Prostate gland (tissue), 2 donors: ENCODE data around the gene EEF1AKMT3. TPM values are rescaled to one million over a fixed set of nuclear protein-coding genes. Genes with fewer than 3 reads are reported as not detected.
A peak's percentile ranks its signal among the peaks of the same experiment; 100 is the strongest.

Source experiments
- DNase-seq: peaks from one replicate; pipeline ENCODE4 v3.0.0-alpha.2; 2019; ENCODE audit warnings: low spot score
- H3K27ac ChIP-seq, 2 donors: fragments of 200-600 bp; sonication (generic); 2 replicates each; pipeline ENCODE4 v1.5.1; 2017 to 2019
- H3K27me3 ChIP-seq: fragments of 200-600 bp; sonication (generic); replicated peaks from 2 replicates; pipeline ENCODE4 v1.5.1; 2019; ENCODE audit not compliant: insufficient read depth
- H3K36me3 ChIP-seq, 2 donors: fragments of 200-600 bp; sonication (generic); 1 replicate in 1 of 2; 2 replicates in 1 of 2; pipeline versions ENCODE4 v1.5.1 to v1.8.1; 2017 to 2019
- H3K4me1 ChIP-seq: fragments of 200-600 bp; sonication (generic); replicated peaks from 2 replicates; pipeline ENCODE4 v1.5.1; 2019
- H3K4me3 ChIP-seq, 2 donors: fragments of 200-600 bp; sonication (generic); 2 replicates each; pipeline ENCODE4 v1.5.1; 2017 to 2019
- H3K9me3 ChIP-seq: fragments of 200-600 bp; sonication (generic); 2 replicates; pipeline ENCODE4 v1.5.1; 2017
- POLR2A ChIP-seq: fragments of 450-650 bp; IDR thresholded peaks from one replicate; pipeline ENCODE4 v1.6.1; 2016; ENCODE audit warnings: antibody characterized with exemption, mild to moderate bottlenecking
- POLR2AphosphoS5 ChIP-seq: sonication (generic); formaldehyde crosslinking; IDR thresholded peaks from one replicate; pipeline ENCODE4 v1.6.1; 2017; ENCODE audit warnings: antibody characterized with exemption
- WGBS: methylation state at CpG from one replicate; pipeline ENCODE4 v1.1.5; 2018; 5-methylcytosine and 5-hydroxymethylcytosine counted together
- intact Hi-C: fragments of 100-400 bp; cut with DNase I; formaldehyde crosslinking; loops from one replicate; pipeline ENCODE4 v1.14.2; 2022
- total RNA-seq, 2 donors: library from RNA; depleted of rRNA; stranded (reverse); fragments of >200 nt; gene quantifications; one replicate each; pipeline ENCODE4 v1.1.0, GENCODE V29; 2016
- TF ChIP-seq, protein P1 (sequence below), 4 experiments: fragments of 200-600 bp in 2 of 4; fragments of 450-650 bp in 2 of 4; sonication (generic) in 2 of 4; IDR thresholded peaks; 1 replicate in 3 of 4; 2 replicates in 1 of 4; pipeline ENCODE4 v1.5.1; 2016 to 2019; ENCODE audit warnings: antibody characterized with exemption in 4 of 4, mild to moderate bottlenecking in 2 of 4, moderate library complexity in 2 of 4

The EEF1AKMT3 gene
- total RNA-seq, 2 donors from 2014 or later, result 12.1 to 12.6 TPM

DNA sequence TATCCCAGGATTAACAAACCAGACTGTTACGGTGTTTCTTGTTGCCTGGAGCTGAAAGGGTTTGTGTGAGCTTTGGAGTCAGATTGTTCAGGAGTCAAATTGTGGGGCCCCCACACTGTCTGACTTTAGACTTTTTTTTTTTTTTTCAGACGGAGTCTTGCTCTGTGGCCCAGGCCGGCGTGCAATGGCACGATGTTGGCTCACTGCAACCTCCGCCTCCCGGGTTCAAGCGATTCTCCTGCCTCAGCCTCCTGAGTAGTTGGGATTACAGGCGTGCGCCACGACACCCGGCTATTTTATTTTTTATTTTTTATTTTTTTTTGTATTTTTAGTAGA, 11.0 kb downstream of the EEF1AKMT3 start:
- TF ChIP-seq, protein P1, sequence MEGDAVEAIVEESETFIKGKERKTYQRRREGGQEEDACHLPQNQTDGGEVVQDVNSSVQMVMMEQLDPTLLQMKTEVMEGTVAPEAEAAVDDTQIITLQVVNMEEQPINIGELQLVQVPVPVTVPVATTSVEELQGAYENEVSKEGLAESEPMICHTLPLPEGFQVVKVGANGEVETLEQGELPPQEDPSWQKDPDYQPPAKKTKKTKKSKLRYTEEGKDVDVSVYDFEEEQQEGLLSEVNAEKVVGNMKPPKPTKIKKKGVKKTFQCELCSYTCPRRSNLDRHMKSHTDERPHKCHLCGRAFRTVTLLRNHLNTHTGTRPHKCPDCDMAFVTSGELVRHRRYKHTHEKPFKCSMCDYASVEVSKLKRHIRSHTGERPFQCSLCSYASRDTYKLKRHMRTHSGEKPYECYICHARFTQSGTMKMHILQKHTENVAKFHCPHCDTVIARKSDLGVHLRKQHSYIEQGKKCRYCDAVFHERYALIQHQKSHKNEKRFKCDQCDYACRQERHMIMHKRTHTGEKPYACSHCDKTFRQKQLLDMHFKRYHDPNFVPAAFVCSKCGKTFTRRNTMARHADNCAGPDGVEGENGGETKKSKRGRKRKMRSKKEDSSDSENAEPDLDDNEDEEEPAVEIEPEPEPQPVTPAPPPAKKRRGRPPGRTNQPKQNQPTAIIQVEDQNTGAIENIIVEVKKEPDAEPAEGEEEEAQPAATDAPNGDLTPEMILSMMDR (IDR thresholded peaks at IDR 0.05), result no peak
- TF ChIP-seq POLR2A (no peak), POLR2AphosphoS5 (no peak)
- intact Hi-C loops, result loop anchor here (5.0 kb wide), 2 partner anchors 44 to 114 kb away; no protein-coding TSS in a partner anchor

DNA sequence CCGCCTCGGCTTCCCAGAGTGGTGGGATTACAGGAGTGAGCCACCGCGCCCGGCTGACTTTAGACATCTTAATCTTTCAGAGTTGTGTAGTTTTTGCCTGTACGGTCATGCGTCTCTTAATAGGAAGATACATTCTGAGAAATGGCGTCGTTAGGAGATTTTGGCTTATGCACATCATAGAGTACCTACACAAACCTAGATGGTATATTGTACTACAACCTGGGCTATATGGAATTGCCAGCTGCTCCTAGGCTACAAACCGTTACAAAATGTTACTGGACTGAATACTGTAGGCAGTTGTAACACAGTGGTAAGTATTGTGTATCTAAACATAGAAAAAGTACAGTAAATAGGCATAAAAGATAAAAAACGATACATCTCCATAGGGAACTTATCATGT, 11.4 kb downstream of the EEF1AKMT3 start:
- H3K36me3 ChIP-seq, result peaks cover 0 to 4% of the 10 kb centered on the region in 2 donors
- H3K27me3 ChIP-seq, result no peaks in the 10 kb centered on the region
- intact Hi-C loops, result loop anchor here (5.0 kb wide), 2 partner anchors 43 to 113 kb away; no protein-coding TSS in a partner anchor
- H3K9me3 ChIP-seq, result no peaks in the 10 kb centered on the region
- TF ChIP-seq POLR2A (no peak), POLR2AphosphoS5 (no peak)
- TF ChIP-seq, protein P1 (IDR thresholded peaks at IDR 0.05), result no peak
- DNase-seq, result no peak
- WGBS, result 94% methylated on average over 11 of the region's 11 CpGs
- no peak overlapping the region for H3K4me3 ChIP-seq
- no peak overlapping the region for H3K27ac ChIP-seq
- H3K4me1 ChIP-seq, result no peaks in the 10 kb centered on the region

More for the DNA sequence above, 11.0 kb downstream of the EEF1AKMT3 start:
- Histone ChIP-seq H3K27ac (no peak overlapping the region), H3K27me3 (no peaks in the 10 kb centered on the region), H3K9me3 (no peaks in the 10 kb centered on the region), H3K4me3 (peak overlapping the region; percentile 58 to 93), H3K36me3 (peaks cover 0 to 4% of the 10 kb centered on the region in 2 donors), H3K4me1 (no peaks in the 10 kb centered on the region)
- WGBS, result 82% methylated on average over 12 of the region's 12 CpGs
- no peak for DNase-seq

GRCh38 chr12:57793920-57794319, 21.5 kb downstream of the EEF1AKMT3 start:
- Histone ChIP-seq H3K4me3 (no peak overlapping the region), H3K9me3 (no peaks in the 10 kb centered on the region), H3K27me3 (no peaks in the 10 kb centered on the region), H3K4me1 (no peaks in the 10 kb centered on the region), H3K27ac (no peak overlapping the region), H3K36me3 (peaks cover 3 to 4% of the 10 kb centered on the region in 2 donors)
- WGBS, result 36% methylated on average over 1 of the region's 1 CpG
- DNase-seq, result no peak
- intact Hi-C loops, result no loop called here
- TF ChIP-seq, protein P1 (IDR thresholded peaks at IDR 0.05), result no peak
- TF ChIP-seq POLR2AphosphoS5 (no peak), POLR2A (no peak)

- intact Hi-C loops, result no loop called here
- no peak for DNase-seq
- H3K36me3 ChIP-seq, result peaks cover 3 to 4% of the 10 kb centered on the region in 2 donors
- no peak overlapping the region for H3K27ac ChIP-seq
- no peaks in the 10 kb centered on the region for H3K4me1 ChIP-seq
- H3K27me3 ChIP-seq, result no peaks in the 10 kb centered on the region
- TF ChIP-seq POLR2AphosphoS5, result no peak
- TF ChIP-seq POLR2A, result no peak
- TF ChIP-seq, protein P1 (IDR thresholded peaks at IDR 0.05), result no peak
- 93% methylated on average over 6 of the region's 6 CpGs for WGBS
- H3K9me3 ChIP-seq, result no peaks in the 10 kb centered on the region
- no peak overlapping the region for H3K4me3 ChIP-seq
Measured at GRCh38 chr12:57795354-57795753, 22.9 kb downstream of the EEF1AKMT3 start.

DNA sequence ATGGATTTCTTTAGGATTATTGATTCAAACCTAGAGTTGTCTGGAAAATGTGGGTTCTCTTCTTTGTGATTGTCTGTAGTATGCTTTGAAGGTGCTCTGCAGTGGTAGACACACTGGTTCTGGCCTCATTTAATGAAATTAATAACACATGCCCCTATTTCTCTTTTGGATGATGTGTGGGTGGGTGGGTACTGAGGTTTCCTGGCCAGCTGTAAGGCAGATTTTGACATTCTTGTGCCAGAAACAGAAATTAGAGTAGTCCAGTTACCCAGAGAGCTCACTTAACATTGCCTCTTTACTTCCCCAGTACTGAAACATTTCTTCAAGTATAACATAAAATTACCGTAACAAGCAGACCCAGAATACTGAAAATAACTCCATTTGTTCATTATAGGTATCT, 24.6 kb downstream of the EEF1AKMT3 start:
- intact Hi-C loops, result no loop called here
- Histone ChIP-seq H3K27me3 (no peaks in the 10 kb centered on the region), H3K9me3 (no peaks in the 10 kb centered on the region), H3K4me3 (no peak overlapping the region), H3K27ac (no peak overlapping the region), H3K4me1 (no peaks in the 10 kb centered on the region), H3K36me3 (peaks cover 3% of the 10 kb centered on the region in 2 donors)
- TF ChIP-seq, protein P1 (IDR thresholded peaks at IDR 0.05), result no peak
- TF ChIP-seq POLR2AphosphoS5 (no peak), POLR2A (no peak)
- 100% methylated on average over 1 of the region's 1 CpG for WGBS
- no peak for DNase-seq
